HG03025 (cell line): ENCODE measurements around the gene TMEM51.

ENCODE experiments used
- ATAC-seq: cut with Tn5 transposase; IDR thresholded peaks from one replicate; pipeline ENCODE4 v1.9.1; 2021; ENCODE audit warnings: mild to moderate bottlenecking, moderate library complexity; ENCODE audit not compliant: unreplicated experiment, low FRiP score

Gene TMEM51

DNA sequence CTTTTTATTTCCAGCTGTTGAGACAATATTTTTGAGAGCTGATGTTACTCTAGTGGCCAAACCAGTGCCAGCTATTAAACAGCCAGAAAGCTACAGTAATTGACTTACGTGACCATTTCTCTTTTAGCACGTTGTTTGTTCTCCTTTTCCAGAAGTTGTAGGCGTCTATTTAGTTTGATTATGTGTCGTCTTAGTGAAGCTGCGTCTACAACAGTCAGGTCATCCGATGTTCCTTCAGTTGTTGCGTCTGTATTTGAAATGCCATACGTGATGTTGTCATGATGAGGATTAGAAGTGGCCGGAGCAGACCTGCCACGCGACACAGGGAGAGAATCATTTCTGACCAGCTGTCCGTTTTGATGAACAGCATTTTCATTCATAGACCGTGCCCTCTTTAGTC lies 38.2 kb downstream of the TMEM51 start:
- no peak for ATAC-seq

DNA sequence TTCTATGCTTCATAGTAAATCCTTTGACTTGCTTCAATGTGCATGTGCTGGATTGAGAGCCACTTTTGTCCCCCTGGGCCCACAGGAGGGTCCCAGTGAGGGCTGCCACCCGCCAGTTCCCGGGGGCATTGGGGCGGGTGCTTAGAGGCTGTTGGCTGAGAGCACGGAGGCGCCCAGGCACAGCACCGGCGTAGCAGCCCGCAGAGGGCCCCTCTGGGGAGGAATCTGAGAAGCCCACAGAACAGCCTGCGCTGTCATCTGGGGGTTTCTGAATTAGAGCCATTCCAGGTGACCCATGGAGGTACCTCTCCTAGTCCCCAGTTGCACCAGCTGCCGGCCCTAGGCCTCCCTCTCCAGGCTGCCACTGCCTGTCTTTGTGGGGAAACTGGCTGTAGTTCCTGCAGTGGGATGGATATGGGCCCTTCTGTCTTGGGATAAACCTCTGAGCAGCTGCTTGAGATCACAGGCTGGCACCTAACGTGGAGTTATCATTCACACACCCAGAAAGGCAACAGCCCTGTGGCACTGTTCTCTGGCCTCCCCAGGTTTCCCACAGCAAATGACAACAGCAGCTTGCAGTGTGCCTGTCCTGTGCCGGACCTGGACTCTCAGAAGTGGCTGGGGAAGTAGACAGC lies 39.5 kb downstream of the TMEM51 start:
- ATAC-seq: no peak

GRCh38 chr1:15195420-15196052 lies 42.0 kb downstream of the TMEM51 start:
- no peak for ATAC-seq

- ATAC-seq: no peak
Measured at GRCh38 chr1:15196069-15196468, 42.5 kb downstream of the TMEM51 start.

DNA sequence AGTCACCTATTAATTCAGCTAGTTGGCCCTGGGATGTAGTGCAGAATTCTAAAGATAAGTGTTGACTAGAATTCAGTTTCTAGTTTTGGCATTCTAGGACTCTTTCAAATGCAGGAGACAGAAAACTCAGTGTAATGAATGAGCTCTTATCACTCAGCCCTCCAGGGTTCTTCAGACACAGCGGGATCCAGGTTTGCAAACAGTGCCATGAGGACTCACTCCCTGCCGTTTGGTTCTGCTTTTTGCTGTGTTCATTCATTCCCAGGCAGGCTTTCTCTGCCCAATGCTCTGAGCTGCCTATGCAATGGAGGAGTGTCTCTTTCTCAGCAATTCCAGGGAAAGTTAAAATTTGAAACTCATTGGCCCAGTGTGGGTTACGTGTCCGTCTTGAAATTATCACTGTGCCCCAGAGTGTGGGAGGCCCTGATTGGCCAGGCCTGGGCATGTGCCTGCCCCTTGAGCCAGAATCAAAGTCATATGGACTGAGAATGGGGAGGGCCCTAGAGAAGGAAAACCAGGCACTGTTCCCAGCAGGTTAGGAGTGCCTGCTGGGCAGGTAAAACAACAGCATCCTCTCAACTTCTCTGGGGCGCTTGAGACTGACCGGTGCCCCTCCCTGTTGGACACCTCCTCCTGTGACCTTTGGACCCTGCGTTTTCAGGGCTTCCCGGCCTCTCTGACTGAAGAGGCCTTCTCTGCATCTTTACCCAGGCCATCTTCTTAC lies 43.4 kb downstream of the TMEM51 start:
- no peak for ATAC-seq

GRCh38 chr1:15197591-15198447 lies 44.3 kb downstream of the TMEM51 start:
- ATAC-seq: no peak

DNA sequence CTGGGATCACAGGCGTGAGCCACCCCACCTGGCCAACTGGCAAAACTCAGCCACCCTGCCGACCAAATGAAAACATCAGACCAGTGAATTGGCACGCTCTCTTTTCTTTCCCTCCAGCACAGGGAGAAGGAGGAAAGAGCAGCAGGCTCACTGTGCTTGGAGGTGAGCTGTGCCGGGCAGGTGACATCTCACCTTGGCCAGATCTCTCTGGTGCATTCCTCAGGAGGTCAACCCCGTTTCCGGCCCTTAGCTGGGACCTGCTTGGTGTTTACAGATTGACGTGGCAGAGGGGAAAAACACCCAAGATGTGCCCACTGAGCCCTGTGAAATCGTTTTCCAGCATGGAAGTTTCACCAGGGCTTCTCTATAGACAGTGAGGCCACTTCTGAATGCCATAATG lies 45.1 kb downstream of the TMEM51 start:
- no peak for ATAC-seq

DNA sequence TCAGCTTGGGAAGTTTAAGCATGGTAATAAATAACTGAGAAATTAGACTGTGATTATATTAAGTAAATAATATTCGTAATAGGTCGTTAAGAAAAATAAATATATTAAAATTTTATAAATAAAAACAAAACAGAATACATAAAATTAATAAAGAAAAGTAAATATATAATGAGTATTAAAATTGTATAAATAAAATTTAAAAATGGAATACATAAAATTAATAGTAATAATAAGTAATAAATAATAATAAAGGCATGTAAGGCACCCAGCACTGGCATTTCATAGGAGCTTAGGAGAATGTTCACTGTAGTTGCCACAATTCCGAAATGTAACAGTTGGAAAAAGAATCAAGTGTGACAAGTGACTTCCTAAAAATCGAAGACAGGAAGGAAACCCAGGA lies 47.7 kb downstream of the TMEM51 start:
- no peak for ATAC-seq

- ATAC-seq: no peak
Measured at GRCh38 chr1:15201849-15202551, 48.5 kb downstream of the TMEM51 start.

DNA sequence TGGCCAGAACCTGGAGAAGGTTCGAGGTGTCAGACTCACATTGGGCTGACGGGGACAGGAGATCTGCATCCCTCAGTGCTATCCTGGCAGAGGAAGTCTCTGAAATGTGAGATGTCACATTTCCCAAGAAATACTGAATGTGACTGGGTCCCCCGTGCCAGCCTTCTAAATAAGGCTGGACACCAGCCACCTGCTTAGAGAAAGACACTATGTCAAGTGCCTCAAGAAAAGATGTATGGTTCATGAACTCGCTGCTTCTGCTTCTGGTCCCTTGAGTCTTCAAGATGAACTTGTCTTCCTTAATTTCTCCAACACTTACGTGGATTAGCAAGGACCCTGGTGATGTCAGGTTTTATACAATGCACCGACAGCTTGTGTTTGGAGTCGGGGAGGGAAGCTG lies 51.4 kb downstream of the TMEM51 start:
- ATAC-seq: no peak

DNA sequence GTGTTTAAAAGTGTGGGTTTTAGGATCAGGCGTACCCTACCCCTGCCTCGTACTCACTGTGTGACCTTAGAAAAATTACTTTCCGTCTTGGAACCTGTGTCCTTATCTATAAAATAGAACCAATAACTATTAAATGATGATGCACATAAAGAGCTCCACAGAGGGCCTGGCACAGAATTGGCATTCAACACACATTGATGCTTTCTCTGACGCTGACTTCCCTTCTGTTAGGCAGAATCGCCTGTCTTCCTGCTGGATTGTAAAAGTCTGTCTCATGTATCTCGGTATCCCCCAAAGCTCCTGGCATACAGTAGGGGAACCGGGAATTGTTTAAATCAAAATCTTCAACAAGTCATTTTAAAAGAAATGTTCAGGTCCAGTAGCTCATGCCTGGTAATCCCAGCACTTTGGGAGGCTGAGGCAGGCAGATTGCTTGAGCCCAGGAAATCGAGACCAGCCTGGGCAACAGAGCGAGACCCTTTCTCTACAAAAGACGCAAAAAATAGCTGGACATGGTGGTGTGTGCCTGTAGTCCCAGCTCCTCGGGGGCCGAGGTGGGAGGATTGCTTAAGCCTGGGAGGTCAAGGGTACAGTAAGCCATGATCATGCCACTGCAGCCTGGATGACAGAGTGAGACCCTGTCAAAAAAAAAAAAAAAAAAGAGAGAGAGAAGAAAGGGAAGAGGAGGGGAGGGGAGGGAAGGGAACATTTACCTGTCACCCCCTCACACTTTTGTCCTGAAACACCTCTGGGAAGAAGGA lies 52.2 kb downstream of the TMEM51 start:
- ATAC-seq: no peak

GRCh38 chr1:15206418-15207030 lies 53.0 kb downstream of the TMEM51 start:
- ATAC-seq: no peak

- ATAC-seq: no peak
Measured at GRCh38 chr1:15207031-15207828, 53.7 kb downstream of the TMEM51 start.

- ATAC-seq: no peak
Measured at GRCh38 chr1:15207829-15208429, 54.4 kb downstream of the TMEM51 start.

DNA sequence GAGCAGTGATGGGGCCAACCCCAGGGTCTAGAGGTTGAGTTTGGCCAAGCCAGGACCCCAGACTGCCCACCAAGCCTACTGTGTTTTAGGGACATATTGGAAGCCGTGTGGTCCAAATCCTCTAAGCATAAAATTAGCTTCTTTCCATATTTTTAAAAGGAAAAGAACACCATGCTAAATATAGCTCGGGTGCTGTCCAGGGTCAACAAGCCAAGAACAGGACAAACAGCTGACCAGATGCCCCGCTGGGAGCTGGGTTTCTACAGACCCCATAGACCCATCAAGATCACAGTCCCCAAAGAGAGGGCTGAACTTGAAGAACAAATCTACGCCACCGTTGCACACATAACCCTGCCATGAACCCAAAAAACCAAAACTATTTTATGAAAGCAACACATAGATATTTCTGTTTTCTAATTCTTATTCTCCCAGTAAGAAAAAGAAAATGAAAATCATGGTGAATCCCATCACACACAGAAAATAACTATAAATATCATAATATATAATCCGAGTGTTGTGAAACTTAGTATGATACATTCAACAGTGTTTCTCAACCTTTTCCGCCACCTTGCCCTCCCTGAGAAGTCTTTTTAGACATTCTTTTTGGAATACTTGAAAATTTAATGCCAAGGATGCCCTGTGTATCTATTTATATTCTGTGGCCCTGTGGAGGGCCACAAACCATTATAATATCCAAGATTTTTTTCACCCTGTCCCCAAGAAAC lies 57.3 kb downstream of the TMEM51 start:
- no peak for ATAC-seq

- no peak for ATAC-seq
Measured at GRCh38 chr1:15211424-15211823, 57.9 kb downstream of the TMEM51 start.

DNA sequence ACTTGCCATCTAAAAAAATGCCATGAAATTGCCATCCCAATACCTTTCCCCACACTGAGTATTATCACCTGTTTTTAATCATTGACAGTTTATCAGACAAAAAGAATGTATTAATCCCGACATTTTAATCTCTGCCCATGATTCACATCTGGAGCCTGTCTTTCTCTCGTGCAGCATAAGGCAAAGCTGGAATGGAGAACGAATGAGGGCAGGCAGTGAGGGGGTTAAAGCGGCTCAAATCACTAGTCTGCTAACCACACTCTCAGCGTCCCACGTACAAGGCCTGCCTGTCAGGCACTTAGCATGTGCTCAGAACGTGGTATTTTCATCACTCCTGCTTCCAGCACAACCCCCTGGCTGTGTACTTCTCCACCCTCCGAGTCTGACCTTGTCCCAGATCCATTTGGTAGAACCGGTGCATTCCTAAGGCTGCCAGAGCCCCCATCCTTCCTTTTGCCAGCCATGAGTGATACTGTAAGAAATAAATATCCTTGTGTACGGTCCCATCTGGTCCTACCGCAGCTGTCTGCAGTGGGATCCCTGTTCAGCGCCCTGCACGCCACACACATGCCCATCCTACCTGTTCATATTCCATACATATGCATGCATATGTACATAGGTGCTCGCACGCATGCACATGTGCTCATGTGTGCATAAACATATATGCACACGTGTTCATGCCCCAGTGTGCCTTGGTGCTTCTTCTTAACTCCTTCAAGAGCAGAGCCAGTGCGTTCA lies 58.8 kb downstream of the TMEM51 start:
- ATAC-seq: no peak
